GM18520 (cell line): ENCODE measurements around the gene UBE2QL1.

Experiments
- ATAC-seq: cut with Tn5 transposase; IDR thresholded peaks from one replicate; pipeline ENCODE4 v1.9.1; 2021; ENCODE audit not compliant: unreplicated experiment

UBE2QL1 gene

DNA sequence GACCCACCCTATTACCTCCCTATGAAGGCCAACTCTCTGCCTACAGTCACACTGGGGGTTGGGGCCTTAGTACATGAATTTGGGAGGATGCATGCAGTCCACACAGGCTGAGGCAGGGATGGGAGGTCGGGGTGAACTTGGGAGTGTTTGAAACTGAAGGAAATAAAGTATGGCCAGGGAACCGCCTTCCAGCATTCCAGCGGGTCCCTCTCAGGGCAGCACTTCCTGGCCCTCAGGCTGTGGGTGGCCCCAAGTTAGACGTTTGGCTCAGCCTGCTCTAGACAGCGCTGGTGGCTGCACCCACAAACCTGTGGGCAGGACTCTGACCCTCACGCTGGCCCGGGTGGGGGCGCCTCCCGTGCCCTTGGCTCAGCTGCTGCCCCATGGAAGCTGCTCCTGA is 74.3 kb downstream of the UBE2QL1 start:
- no peak for ATAC-seq

DNA sequence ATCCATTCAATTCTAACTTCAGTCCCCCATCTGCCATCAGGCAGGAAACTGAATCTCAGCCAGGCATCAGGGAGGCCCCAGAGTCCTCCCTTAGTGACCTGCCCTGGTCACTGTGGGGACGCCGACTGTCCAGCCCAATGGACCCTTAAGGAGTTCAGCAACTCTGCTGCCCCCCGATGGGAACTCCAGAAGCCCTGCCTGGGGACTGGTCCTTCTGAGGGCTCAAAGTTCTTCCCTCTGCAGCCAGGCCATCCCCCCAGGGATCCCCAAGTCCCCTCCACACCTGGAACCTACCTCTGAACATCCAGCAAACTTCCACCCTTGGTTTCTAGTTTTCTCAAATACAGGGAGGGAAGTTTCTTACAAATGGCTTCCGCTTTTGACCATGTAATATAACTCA is 76.8 kb downstream of the UBE2QL1 start:
- ATAC-seq, result no peak

DNA sequence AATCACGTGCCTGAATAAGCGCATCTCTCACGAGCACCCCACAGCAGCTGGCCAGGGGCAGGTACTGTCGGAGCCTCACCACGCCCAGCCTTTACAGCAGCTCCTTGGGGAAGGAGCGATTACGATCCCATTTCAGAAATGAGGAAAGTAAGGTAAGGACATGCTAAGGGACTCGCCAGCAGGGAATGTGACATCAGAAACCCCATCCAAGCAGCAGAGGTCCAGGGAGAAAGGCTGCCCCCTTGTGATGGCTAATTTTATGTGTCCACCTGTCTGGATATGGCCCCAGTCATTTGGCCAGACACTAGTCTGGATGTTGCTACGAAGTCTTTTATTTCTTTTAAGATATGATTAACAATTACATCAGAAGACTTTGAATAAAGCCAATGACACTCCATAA is 77.3 kb downstream of the UBE2QL1 start:
- no peak for ATAC-seq

DNA sequence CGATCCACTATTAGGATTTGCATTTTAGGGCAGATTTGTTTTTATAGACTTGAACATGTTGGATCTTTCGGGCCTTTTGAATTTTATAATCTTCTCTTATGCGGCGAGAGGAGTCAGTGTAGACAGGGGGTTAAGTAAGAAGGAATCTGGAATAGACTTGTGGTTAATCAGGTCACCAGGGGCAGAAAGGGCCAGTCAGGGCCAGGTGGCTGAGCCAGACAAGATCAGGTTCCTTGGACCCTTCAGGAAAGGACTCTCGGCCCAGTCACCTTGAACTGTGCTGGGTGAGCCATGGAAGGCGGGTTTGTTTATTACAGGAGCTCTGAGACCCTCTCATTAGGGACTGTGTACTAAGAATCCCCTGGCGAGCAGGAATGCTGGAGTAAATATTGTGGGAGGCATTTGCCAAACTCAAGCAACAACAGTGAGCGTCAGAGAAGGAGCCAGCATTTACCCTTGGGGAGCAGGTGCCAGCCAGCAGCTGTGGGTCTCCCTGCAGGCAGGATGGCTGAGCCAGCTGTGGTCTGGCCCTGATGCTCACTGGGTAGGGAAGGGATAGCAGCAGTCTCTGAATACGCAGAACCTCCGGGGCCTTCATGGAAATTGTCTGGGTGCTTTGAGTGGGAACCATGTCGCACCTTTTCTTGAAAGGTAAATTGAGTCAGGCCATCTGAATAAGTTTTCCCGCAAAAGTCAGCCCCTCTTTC is 79.2 kb downstream of the UBE2QL1 start:
- no peak for ATAC-seq

DNA sequence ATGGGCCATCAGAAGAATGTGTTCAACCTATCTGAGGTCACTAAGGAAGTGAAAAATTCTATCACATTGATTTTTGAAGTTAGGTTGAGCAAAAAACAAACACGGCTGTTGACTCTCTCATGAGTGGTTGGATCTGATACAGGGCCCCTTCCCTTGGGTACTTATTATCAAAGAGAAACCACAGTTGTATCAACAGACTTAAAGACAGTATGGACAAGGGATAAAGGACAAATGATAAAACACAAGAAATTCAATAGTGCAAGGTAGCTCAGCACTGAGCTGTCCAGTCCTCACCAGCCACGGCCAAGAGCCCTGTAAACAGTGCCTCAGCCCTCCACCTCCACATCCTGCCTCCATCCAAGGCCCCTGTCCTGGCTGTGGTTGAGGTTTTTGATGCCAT is 86.9 kb downstream of the UBE2QL1 start:
- no peak for ATAC-seq

DNA sequence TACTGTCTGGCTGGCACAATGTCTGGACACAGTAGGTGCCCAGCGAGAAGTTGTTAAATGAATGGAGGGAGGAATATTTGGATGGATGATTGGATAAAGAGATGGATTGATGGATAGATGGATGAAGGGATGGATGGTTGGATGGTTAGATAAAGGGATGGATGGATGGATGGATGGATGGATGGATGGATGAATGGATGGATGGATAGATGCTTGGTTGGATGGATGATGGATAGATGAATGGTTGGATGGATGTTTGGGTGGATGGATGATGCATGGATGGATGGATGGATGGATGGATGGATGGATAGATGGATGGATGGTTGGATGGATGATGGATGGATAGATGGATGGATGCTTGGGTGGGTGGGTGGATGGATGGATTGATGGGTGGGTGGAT is 90.4 kb downstream of the UBE2QL1 start:
- ATAC-seq, result no peak

DNA sequence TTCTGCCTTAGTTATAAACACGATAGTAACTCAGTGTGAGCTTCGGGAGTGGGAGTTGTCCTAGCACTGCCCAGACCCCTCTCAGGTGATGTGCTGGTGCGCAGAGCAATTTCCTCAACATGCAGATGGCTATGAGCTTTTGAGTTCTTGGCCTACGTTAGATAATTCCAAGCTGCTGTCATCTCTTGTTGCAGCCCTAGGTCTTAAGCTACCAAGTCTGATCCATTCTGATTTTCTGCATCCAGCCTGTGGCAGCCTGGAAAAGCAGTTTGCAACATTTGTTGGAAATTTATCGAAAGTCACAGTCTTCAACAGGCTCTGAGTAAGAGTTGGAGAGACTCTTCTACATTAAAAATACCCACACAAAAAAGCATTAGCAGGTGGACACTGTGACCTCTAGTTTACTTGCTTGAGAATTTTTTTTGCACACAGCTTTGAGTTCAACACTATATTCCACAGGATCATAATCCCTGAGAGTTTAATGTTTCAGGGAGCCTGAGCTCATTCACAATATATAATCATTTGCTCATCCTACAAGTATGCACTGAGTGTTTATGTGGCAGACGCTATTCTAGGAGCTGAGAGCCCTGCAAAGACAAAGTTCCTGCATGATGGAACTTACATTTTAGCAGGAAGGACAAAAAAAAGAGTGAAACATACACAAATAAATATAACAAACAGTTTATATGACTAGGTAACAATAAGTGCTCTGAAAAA is 91.6 kb downstream of the UBE2QL1 start:
- no peak for ATAC-seq

DNA sequence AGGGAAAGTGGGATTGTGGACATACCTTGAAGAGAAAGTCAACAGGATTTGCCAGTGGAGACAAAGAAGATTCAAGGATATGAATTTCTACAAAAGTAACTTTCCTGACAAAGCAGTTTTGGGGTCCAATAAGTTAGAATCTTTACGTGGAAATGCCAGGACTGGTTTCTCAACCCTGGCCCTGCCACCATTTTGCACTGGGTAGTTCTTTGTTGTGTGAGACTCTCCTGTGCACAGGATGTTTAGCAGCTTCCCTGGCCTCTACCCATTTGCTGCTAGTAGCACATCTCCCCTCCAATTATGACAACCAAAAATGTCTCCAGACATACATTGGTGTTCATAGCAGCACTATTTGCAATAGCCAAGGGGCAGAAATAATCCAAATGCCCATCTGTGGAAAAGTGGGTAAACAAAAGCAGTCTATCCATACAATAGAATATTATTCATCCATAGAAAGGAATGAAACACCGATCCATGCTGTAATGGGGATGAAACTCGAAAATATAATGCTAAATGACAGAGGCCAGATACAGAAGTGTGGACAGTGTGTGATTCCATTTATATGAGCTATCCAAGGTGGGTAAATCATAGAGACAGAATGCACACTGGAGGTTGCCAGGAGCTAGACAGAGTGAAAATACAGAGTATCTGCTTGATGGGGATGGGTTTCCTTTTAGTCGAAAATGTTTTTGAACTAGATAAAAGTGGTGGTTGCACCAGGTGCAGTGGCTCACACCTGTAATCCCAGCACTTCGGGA is 92.8 kb downstream of the UBE2QL1 start:
- ATAC-seq, result no peak

DNA sequence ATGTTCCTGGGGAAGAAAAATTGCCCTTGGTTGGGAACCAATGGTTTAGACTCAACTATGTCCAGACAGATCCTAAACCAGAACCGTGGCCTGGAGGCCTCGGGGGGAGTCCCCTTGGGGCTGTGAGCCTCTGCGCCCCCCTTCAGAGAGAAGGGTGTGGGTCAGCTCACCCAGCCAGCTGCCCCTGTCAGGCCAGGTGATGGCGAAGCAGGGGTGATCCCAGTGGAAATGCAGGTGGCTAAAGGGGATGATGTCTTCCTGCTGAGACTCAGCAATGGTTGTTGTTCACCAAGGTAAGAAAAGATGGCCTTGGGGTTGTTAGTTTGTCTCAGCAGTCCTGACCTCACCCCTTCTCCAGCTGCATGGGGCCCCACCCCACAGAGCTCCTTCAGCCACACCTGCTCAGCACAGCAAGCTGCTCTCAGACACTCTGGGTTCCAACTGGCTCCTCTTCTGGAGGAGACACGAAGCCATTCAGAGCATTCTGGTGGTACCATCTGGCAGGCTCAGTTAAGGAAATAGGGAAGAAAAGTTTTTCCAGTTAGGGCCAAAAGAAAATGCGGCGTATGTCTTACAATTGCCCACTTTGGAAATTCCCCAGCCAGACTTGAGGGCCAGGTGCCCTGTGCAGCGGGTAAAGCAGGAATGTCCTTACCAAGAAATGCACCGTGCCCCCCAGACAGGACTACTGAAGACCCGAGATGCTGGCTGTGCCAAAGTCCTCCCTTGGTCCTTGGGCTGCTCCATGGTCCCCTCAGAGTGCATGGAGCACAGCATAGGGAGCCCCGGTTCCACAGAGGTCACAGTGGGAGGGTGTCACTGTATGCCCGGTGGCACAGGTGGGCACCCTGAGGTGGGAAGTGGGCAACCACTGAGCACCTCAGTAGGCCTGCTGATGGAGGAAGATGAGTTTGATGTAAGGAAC is 94.0 kb downstream of the UBE2QL1 start:
- no peak for ATAC-seq

DNA sequence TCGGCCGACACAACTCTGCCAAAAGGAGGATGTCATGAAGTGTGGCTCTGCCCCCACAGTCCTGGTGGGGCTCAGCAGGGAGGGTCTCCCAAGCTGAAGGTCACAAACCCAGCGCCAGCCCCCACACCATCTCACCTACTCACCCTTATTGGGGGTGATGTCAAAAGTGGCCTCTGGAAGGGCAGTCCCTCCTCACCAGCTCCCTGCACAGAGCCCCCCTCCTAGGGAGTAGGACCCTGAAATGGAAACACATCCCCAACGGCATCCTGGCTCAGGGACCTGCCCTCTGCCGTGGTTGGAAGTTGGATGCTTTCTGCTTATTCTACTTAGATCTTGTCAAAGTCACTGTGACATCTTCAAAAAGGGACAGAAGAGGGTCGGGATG is 94.7 kb downstream of the UBE2QL1 start:
- no peak for ATAC-seq

DNA sequence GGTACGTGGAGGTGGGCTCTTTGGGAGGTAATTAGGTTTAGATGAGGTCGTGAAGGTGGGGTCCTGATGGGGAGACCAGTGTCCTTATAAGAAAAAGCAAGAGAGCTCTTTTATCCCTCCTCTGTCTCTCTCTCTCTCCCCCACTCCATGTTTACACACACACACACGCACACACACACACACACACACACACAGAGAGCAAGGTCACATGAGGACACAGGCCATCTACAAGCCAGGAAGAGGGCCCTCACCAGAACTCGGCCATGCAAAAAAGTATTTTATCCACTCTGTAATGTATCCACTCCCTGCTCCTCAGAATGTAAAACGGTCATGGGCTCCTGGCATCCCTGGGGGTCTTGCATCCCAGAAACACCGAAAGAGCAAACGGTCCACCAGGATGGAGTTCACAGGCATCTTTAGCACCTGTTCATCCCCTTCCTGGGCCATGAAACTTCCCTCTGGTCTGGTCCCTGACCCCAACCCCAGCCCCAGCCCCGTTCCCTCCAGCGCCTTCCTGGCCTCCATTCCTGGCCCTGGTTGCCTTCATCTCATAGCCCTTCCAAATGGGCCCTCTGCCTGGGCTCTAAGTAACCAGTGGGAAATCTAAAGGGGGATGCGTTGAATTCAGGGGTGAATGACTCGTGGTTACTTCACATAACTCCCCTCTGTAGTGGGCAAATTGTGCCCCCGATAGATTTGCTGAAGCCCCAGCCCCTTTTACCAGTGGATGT is 95.3 kb downstream of the UBE2QL1 start:
- ATAC-seq, result no peak
